Right atrium auricular region (tissue), 2 donors: Measurements from ENCODE around the gene RNASE1. TPM values are rescaled to one million over a fixed set of nuclear protein-coding genes. Genes with fewer than 3 reads are reported as not detected.

Source experiments
- DNase-seq: peaks from one replicate; pipeline ENCODE4 v3.0.0-alpha.2; 2019; ENCODE audit warnings: low spot score
- H3K27ac ChIP-seq, 2 donors: fragments of 200-600 bp; sonication (generic); 1 replicate in 1 of 2; 2 replicates in 1 of 2; pipeline ENCODE4 v1.5.1; 2016 to 2019
- H3K27me3 ChIP-seq, 2 donors: fragments of 200-600 bp; sonication (generic); one replicate each; pipeline versions ENCODE4 v1.5.1 to v1.6.0; 2017 to 2019
- H3K36me3 ChIP-seq: fragments of 200-600 bp; sonication (generic); one replicate; pipeline ENCODE4 v1.5.1; 2016
- H3K4me1 ChIP-seq, 2 donors: fragments of 200-600 bp; sonication (generic); one replicate each; pipeline versions ENCODE4 v1.5.1 to v1.6.0; 2017 to 2019
- H3K4me3 ChIP-seq, 2 donors: fragments of 200-600 bp; sonication (generic); 1 replicate in 1 of 2; 2 replicates in 1 of 2; pipeline ENCODE4 v1.5.1; 2017 to 2019; ENCODE audit warnings: mild to moderate bottlenecking in 1 of 2, moderate library complexity in 1 of 2
- H3K9me3 ChIP-seq, 2 donors: fragments of 200-600 bp; sonication (generic); one replicate each; pipeline ENCODE4 v1.5.1; 2019
- total RNA-seq, 2 donors: library from RNA; depleted of rRNA; stranded (reverse); fragments of >200 nt; gene quantifications; one replicate each; pipeline ENCODE4 v1.1.0, GENCODE V29; 2016
- TF ChIP-seq, protein P1 (sequence below), 2 donors: fragments of 200-600 bp; sonication (generic); IDR thresholded peaks; one replicate each; pipeline ENCODE4 v1.5.1; 2019; ENCODE audit warnings: antibody characterized with exemption in 2 of 2

Gene RNASE1
- total RNA-seq, 2 donors from 2014 or later: 230 to 343 TPM

DNA sequence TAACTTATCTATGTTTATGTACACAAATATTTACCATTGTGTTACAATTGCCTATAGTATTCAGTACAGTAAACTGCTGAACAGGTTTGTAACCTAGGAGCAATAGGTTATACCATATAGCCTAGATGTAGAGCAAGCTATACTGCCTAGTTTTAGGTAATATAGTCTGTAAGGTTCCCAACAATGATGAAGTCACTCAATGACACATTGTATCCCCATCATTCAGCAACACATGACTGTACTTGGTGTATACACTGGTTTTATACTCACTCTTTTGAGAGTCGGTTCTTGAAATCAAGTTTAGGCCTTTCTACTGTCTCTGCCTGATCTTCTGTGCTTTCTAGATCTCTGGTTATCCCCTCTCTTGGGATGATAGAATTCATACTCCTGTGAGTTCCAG is 5.5 kb downstream of the RNASE1 start:
- Histone ChIP-seq H3K4me3 (no peak overlapping the region), H3K27ac (no peak overlapping the region), H3K27me3 (no peaks in the 10 kb centered on the region), H3K4me1 (peaks cover 0 to 20% of the 10 kb centered on the region in 2 donors), H3K9me3 (no peaks in the 10 kb centered on the region), H3K36me3 (no peaks in the 10 kb centered on the region)
- DNase-seq: no peak
- TF ChIP-seq, protein P1, sequence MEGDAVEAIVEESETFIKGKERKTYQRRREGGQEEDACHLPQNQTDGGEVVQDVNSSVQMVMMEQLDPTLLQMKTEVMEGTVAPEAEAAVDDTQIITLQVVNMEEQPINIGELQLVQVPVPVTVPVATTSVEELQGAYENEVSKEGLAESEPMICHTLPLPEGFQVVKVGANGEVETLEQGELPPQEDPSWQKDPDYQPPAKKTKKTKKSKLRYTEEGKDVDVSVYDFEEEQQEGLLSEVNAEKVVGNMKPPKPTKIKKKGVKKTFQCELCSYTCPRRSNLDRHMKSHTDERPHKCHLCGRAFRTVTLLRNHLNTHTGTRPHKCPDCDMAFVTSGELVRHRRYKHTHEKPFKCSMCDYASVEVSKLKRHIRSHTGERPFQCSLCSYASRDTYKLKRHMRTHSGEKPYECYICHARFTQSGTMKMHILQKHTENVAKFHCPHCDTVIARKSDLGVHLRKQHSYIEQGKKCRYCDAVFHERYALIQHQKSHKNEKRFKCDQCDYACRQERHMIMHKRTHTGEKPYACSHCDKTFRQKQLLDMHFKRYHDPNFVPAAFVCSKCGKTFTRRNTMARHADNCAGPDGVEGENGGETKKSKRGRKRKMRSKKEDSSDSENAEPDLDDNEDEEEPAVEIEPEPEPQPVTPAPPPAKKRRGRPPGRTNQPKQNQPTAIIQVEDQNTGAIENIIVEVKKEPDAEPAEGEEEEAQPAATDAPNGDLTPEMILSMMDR (IDR thresholded peaks at IDR 0.05): no peak

DNA sequence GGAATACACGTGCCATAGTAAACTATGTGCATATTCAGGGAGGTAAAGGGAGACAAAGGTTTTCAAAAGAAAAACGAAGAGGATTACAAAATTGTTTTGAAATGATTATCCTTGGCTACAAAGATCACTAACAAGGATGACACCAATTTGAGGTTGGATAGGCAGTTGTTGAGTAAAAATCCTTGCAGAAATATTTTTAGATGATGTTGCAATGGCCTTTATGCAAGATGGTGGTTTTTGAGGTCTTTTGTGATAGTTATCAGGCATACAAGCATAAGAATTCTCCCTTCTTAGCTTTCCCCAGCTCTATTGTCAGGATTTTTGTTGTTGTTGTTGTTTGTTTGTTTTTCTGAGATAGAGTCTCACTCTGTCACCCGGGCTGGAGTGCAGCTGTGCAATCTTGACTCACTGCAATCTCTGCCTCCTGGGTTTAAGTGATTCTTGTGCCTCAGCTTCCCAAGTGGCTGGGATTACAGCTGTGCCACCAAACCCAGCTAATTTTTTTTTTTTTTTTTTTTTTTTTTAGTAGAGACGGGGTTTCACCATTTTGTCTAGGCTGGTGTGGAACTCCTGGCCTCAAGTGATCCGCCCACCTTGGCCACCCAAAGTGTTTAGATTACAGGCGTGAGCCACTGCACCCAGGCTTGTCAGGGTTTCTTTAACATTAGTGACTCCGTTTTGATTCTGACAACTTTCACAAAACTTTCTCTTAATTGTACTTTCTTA is 7.8 kb downstream of the RNASE1 start:
- TF ChIP-seq, protein P1 (IDR thresholded peaks at IDR 0.05): no peak
- Histone ChIP-seq H3K36me3 (no peaks in the 10 kb centered on the region), H3K4me1 (peaks cover 0 to 15% of the 10 kb centered on the region in 2 donors), H3K27ac (no peak overlapping the region), H3K4me3 (no peak overlapping the region), H3K9me3 (no peaks in the 10 kb centered on the region), H3K27me3 (no peaks in the 10 kb centered on the region)
- no peak for DNase-seq

DNA sequence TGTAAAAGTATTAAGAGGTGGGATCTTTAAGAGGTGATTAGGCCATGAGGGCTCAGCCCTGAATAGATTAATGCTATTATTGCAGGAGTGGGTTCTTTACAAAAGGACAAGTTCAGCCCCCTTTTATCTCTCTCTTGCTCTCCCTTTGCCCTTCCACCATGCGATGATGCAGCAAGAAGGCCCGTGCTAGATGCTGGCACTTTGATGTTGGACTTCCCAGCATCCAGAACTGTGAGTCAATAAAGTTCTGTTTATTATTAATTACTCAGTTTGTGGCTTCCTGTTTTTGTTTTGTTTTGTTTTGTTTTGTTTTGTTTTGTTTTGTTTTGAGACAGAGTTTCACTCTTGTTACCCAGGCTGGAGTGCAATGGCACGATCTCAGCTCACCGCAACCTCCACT is 10.1 kb downstream of the RNASE1 start:
- DNase-seq: no peak
- Histone ChIP-seq H3K4me3 (no peak overlapping the region), H3K36me3 (no peaks in the 10 kb centered on the region), H3K9me3 (no peaks in the 10 kb centered on the region), H3K4me1 (no peaks in the 10 kb centered on the region), H3K27me3 (no peaks in the 10 kb centered on the region), H3K27ac (no peak overlapping the region)
- TF ChIP-seq, protein P1 (IDR thresholded peaks at IDR 0.05): no peak

DNA sequence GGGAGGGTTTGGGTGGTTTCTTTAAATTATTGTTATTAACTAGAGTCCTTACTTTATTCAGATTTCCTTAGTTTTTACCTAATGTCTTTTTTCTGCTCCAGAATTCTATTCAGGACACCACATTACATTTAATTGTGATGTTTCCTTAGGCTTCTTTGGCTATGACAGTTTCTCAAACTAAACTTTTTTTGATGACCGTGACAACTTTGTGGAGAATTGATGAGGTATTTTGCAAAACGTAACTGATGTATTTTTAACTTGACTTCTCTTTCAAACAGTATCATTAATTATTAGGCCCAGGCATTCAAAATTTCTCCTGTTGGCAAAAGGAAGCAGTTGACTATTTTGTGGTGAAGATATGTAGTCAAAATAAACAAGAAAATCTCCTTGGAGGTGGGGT is 11.0 kb downstream of the RNASE1 start:
- H3K27ac ChIP-seq: no peak overlapping the region
- no peaks in the 10 kb centered on the region for H3K27me3 ChIP-seq
- no peak overlapping the region for H3K4me3 ChIP-seq
- H3K9me3 ChIP-seq: no peaks in the 10 kb centered on the region
- TF ChIP-seq, protein P1 (IDR thresholded peaks at IDR 0.05): no peak
- H3K4me1 ChIP-seq: no peaks in the 10 kb centered on the region
- H3K36me3 ChIP-seq: no peaks in the 10 kb centered on the region
- DNase-seq: no peak

DNA sequence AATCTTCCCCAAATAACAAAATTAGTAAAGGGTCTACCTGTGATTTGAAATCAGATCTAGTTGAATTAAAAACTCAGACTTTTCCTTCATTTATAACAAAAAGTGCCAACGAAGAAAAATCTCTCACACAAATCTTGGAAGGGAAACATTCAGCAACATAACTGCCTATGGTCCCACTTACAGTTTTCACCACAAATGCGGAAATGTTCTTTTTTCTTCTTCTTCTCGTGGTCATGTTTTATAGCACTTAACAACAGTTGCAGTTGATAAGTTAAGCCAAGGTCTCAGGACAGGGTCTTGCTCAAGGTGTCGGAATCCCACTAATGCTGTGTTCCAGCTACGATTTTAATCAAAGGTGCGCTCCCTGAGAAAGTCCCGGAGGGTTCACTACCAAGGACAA is 11.5 kb downstream of the RNASE1 start:
- Histone ChIP-seq H3K4me1 (no peaks in the 10 kb centered on the region), H3K4me3 (no peak overlapping the region), H3K9me3 (no peaks in the 10 kb centered on the region), H3K27ac (no peak overlapping the region), H3K27me3 (no peaks in the 10 kb centered on the region), H3K36me3 (no peaks in the 10 kb centered on the region)
- no peak for DNase-seq
- TF ChIP-seq, protein P1 (IDR thresholded peaks at IDR 0.05): no peak
